Neural progenitor cell (in vitro differentiated cells): Measurements from ENCODE around the gene EDAR. TPM values are rescaled to one million over a fixed set of nuclear protein-coding genes. Genes with fewer than 3 reads are reported as not detected.

Experiments used
- DNase-seq: peaks from one replicate; pipeline ENCODE4 v3.0.0-alpha.2; 2016; ENCODE audit warnings: low spot score
- H2AFZ ChIP-seq: fragments of 200-600 bp; sonication (generic); replicated peaks from 2 replicates; pipeline ENCODE4 v1.6.1; 2016; ENCODE audit warnings: antibody characterized with exemption
- H3F3A ChIP-seq: fragments of 200-600 bp; sonication (generic); 2 replicates; pipeline ENCODE4 v1.6.1; 2016; ENCODE audit warnings: antibody characterized with exemption, low read depth
- H3K27ac ChIP-seq: fragments of 200-600 bp; sonication (generic); 2 replicates; pipeline ENCODE4 v1.5.1; 2016; ENCODE audit warnings: mild to moderate bottlenecking
- H3K27me3 ChIP-seq: fragments of 200-600 bp; sonication (generic); 2 replicates; pipeline ENCODE4 v1.6.1; 2016; ENCODE audit warnings: mild to moderate bottlenecking, moderate library complexity
- H3K36me3 ChIP-seq: fragments of 200-600 bp; sonication (generic); 2 replicates; pipeline ENCODE4 v1.5.1; 2016
- H3K4me1 ChIP-seq: fragments of 200-600 bp; sonication (generic); 2 replicates; pipeline ENCODE4 v1.6.1; 2016; ENCODE audit warnings: mixed run types
- H3K4me2 ChIP-seq: fragments of 200-600 bp; sonication (generic); 2 replicates; pipeline ENCODE4 v1.6.1; 2016
- H3K4me3 ChIP-seq: fragments of 200-600 bp; sonication (generic); 2 replicates; pipeline ENCODE4 v1.5.1; 2016
- H3K79me2 ChIP-seq: fragments of 200-600 bp; sonication (generic); 2 replicates; pipeline ENCODE4 v1.6.1; 2016; ENCODE audit warnings: low read depth
- H3K9ac ChIP-seq: fragments of 200-600 bp; sonication (generic); 2 replicates; pipeline ENCODE4 v1.6.1; 2016
- H3K9me3 ChIP-seq: fragments of 200-600 bp; sonication (generic); 2 replicates; pipeline ENCODE4 v1.5.1; 2016; ENCODE audit warnings: low read depth
- H4K20me1 ChIP-seq: fragments of 200-600 bp; sonication (generic); 2 replicates; pipeline ENCODE4 v1.6.1; 2016; ENCODE audit warnings: low read depth
- H3K27ac Mint-ChIP-seq: 3 replicates; pipeline ENCODE4 v1.8.0; 2021; ENCODE audit warnings: mixed read lengths
- H3K27me3 Mint-ChIP-seq: 2 replicates; pipeline ENCODE4 v1.8.0; 2022; ENCODE audit warnings: low read depth, mild to moderate bottlenecking, inconsistent platforms, moderate library complexity, mixed read lengths; ENCODE audit not compliant: insufficient read depth
- H3K36me3 Mint-ChIP-seq: 3 replicates; pipeline ENCODE4 v1.8.0; 2021; ENCODE audit warnings: mixed read lengths
- H3K4me1 Mint-ChIP-seq: 3 replicates; pipeline ENCODE4 v1.8.0; 2021; ENCODE audit warnings: mixed read lengths
- H3K4me3 Mint-ChIP-seq: 3 replicates; pipeline ENCODE4 v1.8.0; 2021; ENCODE audit warnings: mild to moderate bottlenecking, moderate library complexity, mixed read lengths
- H3K9me3 Mint-ChIP-seq: 3 replicates; pipeline ENCODE4 v1.8.0; 2020; ENCODE audit warnings: mixed read lengths
- CTCF ChIP-seq: fragments of 200-600 bp; sonication (generic); IDR thresholded peaks from 2 replicates; pipeline ENCODE4 v1.5.1; 2017; ENCODE audit warnings: antibody characterized with exemption, mild to moderate bottlenecking
- EZH2 ChIP-seq: fragments of 200-600 bp; sonication (generic); IDR thresholded peaks from 2 replicates; pipeline ENCODE4 v1.6.1; 2017; ENCODE audit warnings: antibody characterized with exemption, mild to moderate bottlenecking, moderate library complexity
- EZH2phosphoT487 ChIP-seq: fragments of 200-600 bp; sonication (generic); IDR thresholded peaks from 2 replicates; pipeline ENCODE4 v1.6.1; 2017; ENCODE audit warnings: antibody characterized with exemption
- total RNA-seq: library from RNA; depleted of rRNA; stranded (reverse); fragments of >200 nt; gene quantifications from 2 replicates; pipeline ENCODE4 v1.2.3, GENCODE V29; 2015; ENCODE audit warnings: low replicate concordance

EDAR gene
- total RNA-seq, 1 donor from 2014 or later, result not detected

- no peak overlapping the region for H3K27ac Mint-ChIP-seq
- no peaks in the 10 kb centered on the region for H3K9me3 Mint-ChIP-seq
- Histone ChIP-seq H3K27ac (no peak overlapping the region), H3F3A (no peaks in the 10 kb centered on the region), H3K9me3 (no peaks in the 10 kb centered on the region), H3K79me2 (no peaks in the 10 kb centered on the region), H3K4me3 (no peak overlapping the region), H4K20me1 (no peaks in the 10 kb centered on the region), H3K4me1 (peaks cover 10% of the 10 kb centered on the region), H3K4me2 (no peak overlapping the region), H3K36me3 (no peaks in the 10 kb centered on the region), H3K27me3 (peaks cover 7% of the 10 kb centered on the region), H2AFZ (no peak overlapping the region), H3K9ac (no peak overlapping the region)
- no peaks in the 10 kb centered on the region for H3K36me3 Mint-ChIP-seq
- peaks cover 28% of the 10 kb centered on the region for H3K4me1 Mint-ChIP-seq
- no peak overlapping the region for H3K4me3 Mint-ChIP-seq
- H3K27me3 Mint-ChIP-seq, result peaks cover 14% of the 10 kb centered on the region
- no peak for TF ChIP-seq CTCF
- TF ChIP-seq EZH2, result no peak
- no peak for DNase-seq
Observed at GRCh38 chr2:108983061-108983460, 6.0 kb downstream of the EDAR start.

- no peak overlapping the region for H2AFZ ChIP-seq
- no peaks in the 10 kb centered on the region for H3K36me3 ChIP-seq
- Mint-ChIP-seq H3K4me3 (no peak overlapping the region), H3K27ac (no peak overlapping the region), H3K4me1 (peaks cover 25% of the 10 kb centered on the region), H3K36me3 (no peaks in the 10 kb centered on the region), H3K27me3 (peaks cover 11% of the 10 kb centered on the region), H3K9me3 (no peaks in the 10 kb centered on the region)
- H3F3A ChIP-seq, result no peaks in the 10 kb centered on the region
- H3K9me3 ChIP-seq, result no peaks in the 10 kb centered on the region
- H3K9ac ChIP-seq, result no peak overlapping the region
- H3K27me3 ChIP-seq, result no peaks in the 10 kb centered on the region
- DNase-seq, result no peak
- no peak overlapping the region for H3K4me2 ChIP-seq
- TF ChIP-seq EZH2phosphoT487 (no peak), CTCF (no peak), EZH2 (no peak)
- H3K4me1 ChIP-seq, result peaks cover 10% of the 10 kb centered on the region
- no peaks in the 10 kb centered on the region for H4K20me1 ChIP-seq
- H3K79me2 ChIP-seq, result no peaks in the 10 kb centered on the region
- no peak overlapping the region for H3K4me3 ChIP-seq
- H3K27ac ChIP-seq, result no peak overlapping the region
Observed at GRCh38 chr2:108982259-108982679, 6.8 kb downstream of the EDAR start.

GRCh38 chr2:108981846-108982245, 7.2 kb downstream of the EDAR start:
- H3K36me3 ChIP-seq, result no peaks in the 10 kb centered on the region
- H3K27ac Mint-ChIP-seq, result no peak overlapping the region
- H2AFZ ChIP-seq, result no peak overlapping the region
- no peaks in the 10 kb centered on the region for H3F3A ChIP-seq
- peaks cover 11% of the 10 kb centered on the region for H3K27me3 Mint-ChIP-seq
- H3K9me3 Mint-ChIP-seq, result no peaks in the 10 kb centered on the region
- H3K4me3 Mint-ChIP-seq, result no peak overlapping the region
- no peak overlapping the region for H3K4me3 ChIP-seq
- no peak for TF ChIP-seq CTCF
- no peak for TF ChIP-seq EZH2phosphoT487
- no peak for TF ChIP-seq EZH2
- no peaks in the 10 kb centered on the region for H3K27me3 ChIP-seq
- no peak overlapping the region for H3K4me2 ChIP-seq
- H3K4me1 Mint-ChIP-seq, result peaks cover 23% of the 10 kb centered on the region
- peaks cover 10% of the 10 kb centered on the region for H3K4me1 ChIP-seq
- no peaks in the 10 kb centered on the region for H4K20me1 ChIP-seq
- no peaks in the 10 kb centered on the region for H3K36me3 Mint-ChIP-seq
- H3K9me3 ChIP-seq, result no peaks in the 10 kb centered on the region
- no peak overlapping the region for H3K9ac ChIP-seq
- H3K79me2 ChIP-seq, result no peaks in the 10 kb centered on the region
- no peak for DNase-seq
- H3K27ac ChIP-seq, result no peak overlapping the region

- Mint-ChIP-seq H3K36me3 (no peaks in the 10 kb centered on the region), H3K27ac (no peak overlapping the region), H3K9me3 (peaks cover 4% of the 10 kb centered on the region), H3K4me1 (peaks cover 20% of the 10 kb centered on the region), H3K27me3 (peaks cover 7% of the 10 kb centered on the region), H3K4me3 (no peak overlapping the region)
- H3K27ac ChIP-seq, result no peak overlapping the region
- H3K79me2 ChIP-seq, result no peaks in the 10 kb centered on the region
- no peaks in the 10 kb centered on the region for H3K36me3 ChIP-seq
- no peaks in the 10 kb centered on the region for H4K20me1 ChIP-seq
- no peaks in the 10 kb centered on the region for H3K27me3 ChIP-seq
- no peaks in the 10 kb centered on the region for H3F3A ChIP-seq
- no peak overlapping the region for H3K4me2 ChIP-seq
- peaks cover 10% of the 10 kb centered on the region for H3K4me1 ChIP-seq
- DNase-seq, result no peak
- no peak overlapping the region for H3K4me3 ChIP-seq
- H3K9ac ChIP-seq, result no peak overlapping the region
- H3K9me3 ChIP-seq, result no peaks in the 10 kb centered on the region
- H2AFZ ChIP-seq, result no peak overlapping the region
- no peak for TF ChIP-seq EZH2phosphoT487
- no peak for TF ChIP-seq CTCF
- no peak for TF ChIP-seq EZH2
Observed at GRCh38 chr2:108980076-108980475, 8.9 kb downstream of the EDAR start.
